HG03469 (cell line): ENCODE data around the gene CLSTN2.

Source experiments
- ATAC-seq: cut with Tn5 transposase; IDR thresholded peaks from one replicate; pipeline ENCODE4 v1.9.1; 2021; ENCODE audit warnings: mild to moderate bottlenecking, moderate library complexity, moderate number of reproducible peaks; ENCODE audit not compliant: unreplicated experiment

The CLSTN2 gene

GRCh38 chr3:140571836-140572235 is 636.9 kb downstream of the CLSTN2 start:
- no peak for ATAC-seq

GRCh38 chr3:140572334-140572733 is 637.3 kb downstream of the CLSTN2 start:
- ATAC-seq, result no peak

- ATAC-seq, result no peak
Measured at GRCh38 chr3:140573011-140573410, 638.0 kb downstream of the CLSTN2 start.

- no peak for ATAC-seq
Measured at GRCh38 chr3:140574375-140574774, 639.4 kb downstream of the CLSTN2 start.

DNA sequence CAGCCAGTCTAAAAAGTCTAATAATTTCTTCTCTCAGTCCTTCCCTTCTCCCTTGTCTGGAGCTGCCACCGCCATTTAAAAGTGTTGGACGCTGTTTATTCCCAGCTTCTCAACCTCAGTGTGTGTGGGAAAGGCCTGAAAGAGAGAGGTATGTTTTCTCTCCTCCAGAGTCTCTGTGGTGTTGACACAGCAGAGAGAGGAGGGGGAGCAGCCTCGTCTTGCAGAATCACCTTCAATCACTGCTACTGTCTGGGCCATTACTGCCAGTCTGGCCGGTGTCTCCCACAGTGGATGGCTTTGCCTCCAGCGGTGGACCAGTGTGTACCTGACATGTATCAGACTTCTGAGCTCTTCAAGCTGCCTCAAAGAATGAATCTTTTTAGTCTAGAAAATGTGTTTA is 641.5 kb downstream of the CLSTN2 start:
- ATAC-seq, result no peak

GRCh38 chr3:140577911-140578310 is 642.9 kb downstream of the CLSTN2 start:
- ATAC-seq, result no peak

GRCh38 chr3:140579260-140579659 is 644.3 kb downstream of the CLSTN2 start:
- ATAC-seq, result no peak

DNA sequence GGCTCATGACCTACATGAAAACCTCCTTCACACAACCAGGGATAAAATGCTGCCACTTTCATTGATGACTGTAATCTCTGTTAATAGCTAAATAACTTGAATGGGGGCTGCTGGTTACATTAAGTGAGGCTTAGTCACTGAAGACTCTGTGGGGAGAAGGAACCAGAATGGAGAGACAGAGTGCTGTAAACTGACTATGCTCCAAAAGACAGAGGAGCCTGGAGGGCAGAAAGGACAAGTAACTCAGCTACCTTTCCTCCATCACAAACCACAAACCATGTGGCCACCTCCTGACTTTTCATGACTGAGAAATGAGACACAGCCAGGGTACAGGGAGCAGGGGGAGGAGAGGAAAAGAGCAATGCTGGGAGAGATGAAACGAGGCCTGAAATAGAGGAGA is 645.8 kb downstream of the CLSTN2 start:
- no peak for ATAC-seq

DNA sequence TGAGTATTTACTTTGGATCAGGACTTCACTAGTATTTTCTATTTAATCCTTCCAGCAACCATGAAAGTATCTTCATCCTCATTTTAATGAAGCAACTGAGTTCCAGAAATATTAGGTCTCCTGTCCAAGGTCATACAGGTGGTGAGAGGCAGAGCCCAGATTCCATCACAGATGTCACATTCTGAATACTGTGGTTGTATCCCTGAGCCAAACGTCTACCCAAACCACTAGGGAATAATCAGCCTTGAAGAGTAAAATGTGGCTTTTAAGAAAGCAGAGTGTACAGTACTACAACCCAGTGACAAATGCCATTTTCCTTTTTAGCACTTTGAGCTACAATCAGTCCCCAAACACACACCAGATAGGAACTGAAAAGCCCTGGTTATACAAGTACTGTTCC is 649.6 kb downstream of the CLSTN2 start:
- ATAC-seq, result no peak

- ATAC-seq, result no peak
Measured at GRCh38 chr3:140585828-140586227, 650.8 kb downstream of the CLSTN2 start.

DNA sequence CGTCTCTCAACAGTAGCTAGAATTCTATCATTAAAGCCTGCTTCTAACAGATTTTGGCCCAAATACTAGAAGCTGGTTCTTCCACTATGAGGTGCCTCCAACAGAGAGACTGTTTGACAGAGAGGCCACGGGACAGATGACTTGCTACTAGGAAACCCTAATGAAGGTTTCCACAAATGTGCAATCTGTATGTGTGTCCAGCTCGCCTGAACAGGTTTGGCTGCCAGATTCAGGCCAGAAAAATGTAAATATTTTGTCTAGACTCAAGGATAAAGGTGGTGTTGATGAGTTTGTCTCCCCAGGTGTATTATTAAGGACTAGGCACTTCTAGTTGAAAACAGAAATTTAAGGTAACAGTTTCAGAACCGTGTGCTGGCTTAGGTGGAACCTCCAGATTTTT is 651.3 kb downstream of the CLSTN2 start:
- no peak for ATAC-seq

DNA sequence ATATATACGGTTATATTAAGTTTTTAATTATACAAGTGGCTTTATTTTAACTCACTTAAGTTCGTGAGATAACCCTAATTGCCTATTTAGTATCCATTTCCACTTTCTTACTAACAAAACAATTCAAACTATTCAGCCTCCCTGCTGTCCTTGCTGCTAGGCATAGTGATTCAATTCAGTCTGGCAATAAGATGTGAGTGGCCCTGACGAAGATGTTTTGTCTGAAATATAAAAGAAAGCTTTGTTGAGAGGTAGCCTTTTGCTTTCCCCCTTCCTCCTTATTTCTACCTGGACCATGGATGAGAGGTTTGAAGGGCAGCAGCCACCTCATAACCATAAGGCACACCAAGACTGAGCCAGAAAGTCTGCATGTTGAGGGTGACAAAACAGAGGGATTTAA is 653.6 kb downstream of the CLSTN2 start:
- no peak for ATAC-seq

DNA sequence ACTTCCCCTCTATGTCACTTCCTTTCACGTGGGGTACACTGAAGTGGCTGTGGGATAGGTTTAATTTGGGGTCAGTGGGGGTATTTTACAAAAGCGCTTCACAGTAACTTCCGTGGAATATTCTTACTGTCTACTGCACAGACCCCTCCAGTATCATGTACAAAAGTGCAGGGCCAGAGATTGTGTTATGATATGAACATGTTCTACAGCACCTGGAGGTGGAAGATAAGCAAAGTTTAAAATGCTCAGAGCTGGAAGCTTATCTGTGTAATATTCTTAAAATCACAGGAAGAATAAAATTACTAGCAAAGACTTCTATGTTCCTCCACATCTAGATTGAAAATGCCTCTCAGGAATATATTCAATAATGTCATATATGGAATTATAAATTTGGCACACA is 658.8 kb downstream of the CLSTN2 start:
- ATAC-seq, result no peak

- no peak for ATAC-seq
Measured at GRCh38 chr3:140595295-140595694, 660.3 kb downstream of the CLSTN2 start.

DNA sequence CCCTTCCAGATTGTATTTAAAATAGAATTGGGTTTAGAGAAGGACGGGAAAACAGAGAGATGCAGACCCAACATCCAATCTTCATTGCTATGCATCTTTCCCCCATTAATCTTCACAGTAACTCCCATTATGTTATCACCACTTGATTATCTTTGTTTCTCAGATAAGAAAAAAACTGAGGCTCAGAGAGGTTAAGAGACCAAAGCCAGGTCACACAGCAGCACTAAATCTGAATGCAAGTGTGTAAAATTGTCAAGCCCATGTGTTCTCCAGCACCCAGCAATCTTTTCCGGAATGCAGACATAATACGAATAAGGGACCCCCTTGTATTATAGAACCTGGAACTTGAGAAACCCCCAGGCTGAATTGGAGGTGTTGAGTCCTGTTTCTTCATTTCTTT is 662.4 kb downstream of the CLSTN2 start:
- ATAC-seq, result no peak

GRCh38 chr3:140597792-140598191 is 662.8 kb downstream of the CLSTN2 start:
- ATAC-seq, result no peak

GRCh38 chr3:140599009-140599408 is 664.0 kb downstream of the CLSTN2 start:
- no peak for ATAC-seq

DNA sequence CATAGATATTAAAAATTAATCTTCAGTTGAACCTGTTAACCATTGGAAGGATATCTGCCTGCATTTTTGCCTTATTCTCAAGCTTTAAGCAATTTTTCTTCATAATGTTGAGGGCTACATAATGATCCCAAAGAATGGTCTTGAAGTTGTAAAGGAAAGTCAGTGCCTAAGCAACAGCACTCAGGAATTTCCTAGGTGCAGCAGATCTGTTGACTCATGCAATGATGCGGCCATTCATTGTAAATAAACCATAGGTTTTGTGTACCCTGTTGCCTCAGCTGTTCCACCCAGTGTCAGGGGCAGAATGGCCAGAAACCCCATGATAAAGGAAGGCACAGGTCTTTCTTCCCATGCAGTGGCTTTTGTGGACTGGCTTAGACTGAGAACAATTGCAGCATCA is 664.5 kb downstream of the CLSTN2 start:
- no peak for ATAC-seq

DNA sequence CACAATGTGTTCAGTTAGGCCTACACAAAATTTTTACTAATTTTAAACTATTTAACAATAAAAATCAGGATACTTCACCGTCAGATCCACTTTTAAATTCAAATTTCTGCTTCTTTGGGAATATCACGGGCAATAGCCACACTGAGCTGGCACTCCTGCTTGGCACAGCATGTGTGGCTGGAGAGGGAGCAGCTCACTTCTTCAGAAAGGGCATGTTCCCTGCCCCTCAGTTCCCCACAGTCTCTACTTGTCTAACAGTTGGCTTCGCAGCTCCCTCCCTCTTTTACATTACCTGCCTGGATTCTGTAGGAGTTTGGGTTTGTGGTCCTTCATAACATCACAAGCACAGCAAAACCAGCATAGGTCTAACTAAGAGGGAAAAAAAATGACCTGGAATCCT is 666.9 kb downstream of the CLSTN2 start:
- no peak for ATAC-seq

DNA sequence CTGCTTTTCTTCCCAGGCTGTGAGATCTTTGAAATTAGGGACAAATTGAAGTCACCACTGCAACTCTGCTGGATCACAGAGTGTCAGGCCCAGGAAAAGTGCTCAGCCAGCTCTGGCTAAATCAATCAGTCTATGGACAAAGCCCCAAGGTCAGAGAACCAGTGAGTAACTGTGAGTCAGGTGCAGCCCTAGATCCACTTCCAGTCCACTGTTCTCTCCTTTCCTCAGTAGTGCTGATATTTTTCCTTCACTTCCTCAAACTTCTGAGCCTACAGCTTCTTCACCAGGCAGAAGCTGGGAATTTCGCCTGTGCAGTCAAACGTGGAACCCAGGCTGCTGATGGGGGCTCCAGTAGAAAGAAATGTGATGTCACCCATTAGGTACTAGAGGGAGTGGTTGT is 667.8 kb downstream of the CLSTN2 start:
- ATAC-seq, result no peak

DNA sequence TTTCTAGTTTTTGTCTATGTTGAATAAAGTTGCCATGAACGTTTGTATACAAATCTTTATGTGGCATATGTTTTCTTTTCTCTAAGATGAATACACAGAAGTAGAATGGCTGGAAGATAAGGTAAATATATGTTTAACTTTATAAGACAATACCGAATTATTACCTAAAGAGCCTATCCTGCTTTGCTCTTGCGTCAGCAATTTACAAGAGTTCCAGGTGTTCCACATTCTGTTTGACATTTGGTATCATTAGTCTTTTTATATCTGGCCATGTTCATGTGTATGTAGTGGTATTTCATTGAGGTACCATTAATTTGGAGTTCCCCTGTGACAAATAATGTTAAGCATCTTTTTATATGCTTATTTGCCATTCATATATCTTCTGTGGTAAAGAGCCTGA is 668.8 kb downstream of the CLSTN2 start:
- ATAC-seq, result no peak

- ATAC-seq, result no peak
Measured at GRCh38 chr3:140610544-140610943, 675.6 kb downstream of the CLSTN2 start.

GRCh38 chr3:140614001-140614400 is 679.0 kb downstream of the CLSTN2 start:
- ATAC-seq, result no peak

- no peak for ATAC-seq
Measured at GRCh38 chr3:140617135-140617534, 682.1 kb downstream of the CLSTN2 start.
